VCaP (cell line): ENCODE measurements around the gene PEX14.

Experiments
- H3K27ac ChIP-seq: fragments of 450-650 bp; 2 replicates; pipeline ENCODE4 v1.5.1; 2017
- TF ChIP-seq, protein P1 (sequence below): fragments of 450-650 bp; conservative IDR thresholded peaks from 2 replicates; pipeline ENCODE4 v1.5.1; 2017; ENCODE audit warnings: mild to moderate bottlenecking, moderate library complexity

PEX14 gene

DNA sequence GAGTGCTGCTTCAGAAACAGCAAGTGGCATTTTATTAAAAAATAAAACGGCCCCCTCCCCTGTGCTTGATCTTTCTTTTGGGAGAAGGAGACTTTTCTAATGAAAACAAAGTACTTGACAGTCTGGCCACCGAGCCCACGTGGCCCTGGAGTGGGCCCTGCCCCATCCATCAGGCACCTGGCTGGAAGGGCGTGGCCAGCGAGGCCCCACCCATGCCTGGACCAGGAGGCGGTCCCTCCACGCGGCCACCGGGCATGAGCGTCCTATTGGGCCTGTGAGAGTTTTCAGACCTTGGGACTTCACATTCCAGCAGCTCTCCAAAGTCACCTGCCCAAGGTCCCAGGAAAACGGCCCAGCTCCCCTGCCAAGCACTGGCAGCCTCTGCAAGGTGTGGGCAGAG lies 177.0 kb downstream of the PEX14 start:
- peak overlapping the region; percentile 57 for H3K27ac ChIP-seq
- TF ChIP-seq, protein P1, sequence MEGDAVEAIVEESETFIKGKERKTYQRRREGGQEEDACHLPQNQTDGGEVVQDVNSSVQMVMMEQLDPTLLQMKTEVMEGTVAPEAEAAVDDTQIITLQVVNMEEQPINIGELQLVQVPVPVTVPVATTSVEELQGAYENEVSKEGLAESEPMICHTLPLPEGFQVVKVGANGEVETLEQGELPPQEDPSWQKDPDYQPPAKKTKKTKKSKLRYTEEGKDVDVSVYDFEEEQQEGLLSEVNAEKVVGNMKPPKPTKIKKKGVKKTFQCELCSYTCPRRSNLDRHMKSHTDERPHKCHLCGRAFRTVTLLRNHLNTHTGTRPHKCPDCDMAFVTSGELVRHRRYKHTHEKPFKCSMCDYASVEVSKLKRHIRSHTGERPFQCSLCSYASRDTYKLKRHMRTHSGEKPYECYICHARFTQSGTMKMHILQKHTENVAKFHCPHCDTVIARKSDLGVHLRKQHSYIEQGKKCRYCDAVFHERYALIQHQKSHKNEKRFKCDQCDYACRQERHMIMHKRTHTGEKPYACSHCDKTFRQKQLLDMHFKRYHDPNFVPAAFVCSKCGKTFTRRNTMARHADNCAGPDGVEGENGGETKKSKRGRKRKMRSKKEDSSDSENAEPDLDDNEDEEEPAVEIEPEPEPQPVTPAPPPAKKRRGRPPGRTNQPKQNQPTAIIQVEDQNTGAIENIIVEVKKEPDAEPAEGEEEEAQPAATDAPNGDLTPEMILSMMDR: no peak

DNA sequence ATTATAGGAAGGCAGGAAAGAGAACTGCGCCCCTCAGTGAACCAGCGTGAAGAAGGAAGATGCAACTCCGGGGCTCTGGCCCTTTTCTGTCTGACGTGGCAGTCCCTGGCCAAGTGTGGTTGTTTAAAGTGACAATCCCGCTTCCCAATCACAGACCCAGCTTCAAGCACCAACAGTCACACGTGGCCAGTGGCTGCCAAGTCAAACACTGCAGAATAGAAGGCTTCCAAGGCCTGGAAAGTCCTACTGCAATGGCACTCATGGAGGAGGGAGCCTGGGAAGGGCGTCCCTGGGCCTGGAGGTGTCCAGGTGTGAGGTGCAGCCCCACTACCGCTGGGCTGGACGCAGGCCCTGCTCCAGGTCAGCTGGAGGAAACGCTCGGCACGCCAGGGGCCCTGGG lies 177.9 kb downstream of the PEX14 start:
- TF ChIP-seq, protein P1: no peak
- H3K27ac ChIP-seq: peak overlapping the region; percentile 57

DNA sequence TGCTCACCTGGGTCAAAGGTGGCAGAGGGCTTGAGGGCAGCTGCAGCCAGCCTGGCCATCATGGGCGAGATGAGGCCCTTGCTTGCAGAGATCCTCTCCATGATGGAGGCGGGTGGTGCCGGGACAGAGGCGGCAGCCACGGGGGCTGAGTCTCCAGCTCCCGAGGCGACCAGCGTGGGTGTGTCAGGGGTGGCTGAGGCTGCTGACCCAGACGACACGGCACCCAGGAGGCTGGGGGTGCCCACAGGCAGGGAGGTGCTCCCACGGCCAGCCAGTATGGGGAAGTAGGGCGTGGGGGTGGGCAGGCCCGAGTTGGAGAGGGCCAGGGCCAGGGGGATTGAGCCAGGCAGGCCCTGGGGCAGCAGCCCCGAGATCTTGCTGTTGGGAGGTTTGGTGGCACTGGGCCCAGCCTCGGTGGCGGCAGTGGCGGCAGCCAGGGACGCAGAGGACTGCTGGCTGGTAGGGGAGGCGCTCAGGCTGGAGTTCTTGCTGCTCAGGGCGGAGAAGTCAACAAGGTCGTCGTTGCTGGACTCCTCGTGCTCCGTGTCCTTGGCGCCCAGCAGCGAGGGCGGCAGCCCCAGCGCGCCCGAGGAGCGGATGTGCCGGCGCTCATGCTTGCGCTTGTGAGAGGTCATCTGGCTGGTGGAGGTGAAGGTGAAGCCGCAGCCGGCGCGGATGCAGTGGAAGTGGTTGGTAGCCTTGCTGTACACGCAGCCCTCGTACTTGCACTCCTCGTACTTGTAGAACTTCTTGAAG lies 178.8 kb downstream of the PEX14 start:
- TF ChIP-seq, protein P1: no peak
- H3K27ac ChIP-seq: peak overlapping the region; percentile 57

DNA sequence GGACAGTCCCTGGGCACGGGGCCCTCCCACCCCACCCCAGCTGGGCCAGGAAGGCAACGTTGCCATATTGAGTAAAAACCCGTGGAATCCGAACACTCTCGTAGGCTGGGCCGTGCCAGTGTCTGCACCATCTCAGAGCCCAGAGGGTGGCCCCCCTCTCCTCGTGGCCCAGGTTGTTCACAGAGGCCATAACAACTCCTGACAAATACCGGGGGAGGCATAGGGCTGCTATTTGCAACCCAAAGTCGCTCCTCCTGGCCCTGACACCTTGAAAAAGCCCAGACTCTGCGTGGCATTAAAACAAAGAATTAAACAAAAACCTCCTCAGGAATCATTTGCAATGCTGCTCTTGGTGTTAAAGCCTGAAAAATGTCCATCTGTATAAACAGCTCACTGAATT lies 180.3 kb downstream of the PEX14 start:
- TF ChIP-seq, protein P1: no peak
- no peak overlapping the region; the same call in 1 of the 2 replicates for H3K27ac ChIP-seq

DNA sequence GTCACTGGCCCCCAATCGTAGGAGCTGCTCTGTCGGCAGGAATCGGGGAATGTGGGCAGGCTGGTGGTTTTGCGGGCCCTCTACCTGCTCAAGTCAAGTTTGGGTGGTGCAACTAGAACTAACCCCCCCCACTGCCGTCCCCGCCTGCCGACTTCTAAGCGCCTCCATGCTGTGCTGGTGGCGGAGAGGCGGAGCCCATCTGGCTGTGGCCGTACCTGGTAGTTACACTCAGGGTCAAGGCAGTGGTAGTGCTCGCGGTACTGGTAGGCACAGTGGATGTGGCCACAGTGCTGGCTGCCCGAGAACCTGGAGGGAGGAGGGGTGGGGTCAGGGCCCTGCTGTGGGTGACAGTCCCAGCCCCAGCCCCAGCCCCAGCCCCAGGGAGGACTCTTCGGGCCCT lies 181.7 kb downstream of the PEX14 start:
- no peak overlapping the region for H3K27ac ChIP-seq
- TF ChIP-seq, protein P1: no peak

DNA sequence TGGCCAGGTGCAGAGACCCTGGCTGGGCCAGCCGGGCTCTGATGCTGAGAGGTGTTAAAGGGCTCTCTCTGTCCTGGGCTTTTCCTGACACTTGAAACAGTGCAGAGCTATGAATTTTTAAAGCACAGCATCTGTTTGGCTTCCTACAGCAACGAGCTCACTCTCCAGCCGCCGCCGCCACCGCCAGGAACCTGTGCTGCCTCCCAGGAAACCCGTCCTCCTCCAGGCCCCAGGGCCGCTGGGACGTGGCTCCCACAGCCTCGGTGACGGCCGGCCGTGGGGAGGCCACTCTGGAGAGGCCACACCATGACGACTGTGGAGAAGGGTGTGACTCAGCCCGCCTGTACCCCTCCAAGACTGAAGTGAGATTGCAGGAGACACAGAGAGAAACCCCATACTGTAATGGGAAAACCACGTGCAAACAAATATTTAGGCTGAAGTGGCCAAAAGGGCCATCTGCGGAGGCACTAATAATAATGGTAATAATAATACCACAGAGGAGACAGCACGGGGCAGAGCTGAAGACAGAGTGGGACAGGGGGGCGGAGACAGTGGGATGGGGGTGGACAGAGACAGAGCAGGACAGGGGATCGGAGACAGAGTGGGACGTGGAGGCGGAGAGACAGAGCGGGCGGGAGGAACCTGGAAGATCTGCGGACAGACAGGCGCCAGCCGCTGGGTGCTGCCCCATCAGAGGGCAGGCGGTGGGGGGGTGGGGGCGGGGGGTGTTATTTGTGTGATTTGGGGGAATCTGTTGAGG lies 182.5 kb downstream of the PEX14 start:
- TF ChIP-seq, protein P1: no peak
- H3K27ac ChIP-seq: no peak overlapping the region

DNA sequence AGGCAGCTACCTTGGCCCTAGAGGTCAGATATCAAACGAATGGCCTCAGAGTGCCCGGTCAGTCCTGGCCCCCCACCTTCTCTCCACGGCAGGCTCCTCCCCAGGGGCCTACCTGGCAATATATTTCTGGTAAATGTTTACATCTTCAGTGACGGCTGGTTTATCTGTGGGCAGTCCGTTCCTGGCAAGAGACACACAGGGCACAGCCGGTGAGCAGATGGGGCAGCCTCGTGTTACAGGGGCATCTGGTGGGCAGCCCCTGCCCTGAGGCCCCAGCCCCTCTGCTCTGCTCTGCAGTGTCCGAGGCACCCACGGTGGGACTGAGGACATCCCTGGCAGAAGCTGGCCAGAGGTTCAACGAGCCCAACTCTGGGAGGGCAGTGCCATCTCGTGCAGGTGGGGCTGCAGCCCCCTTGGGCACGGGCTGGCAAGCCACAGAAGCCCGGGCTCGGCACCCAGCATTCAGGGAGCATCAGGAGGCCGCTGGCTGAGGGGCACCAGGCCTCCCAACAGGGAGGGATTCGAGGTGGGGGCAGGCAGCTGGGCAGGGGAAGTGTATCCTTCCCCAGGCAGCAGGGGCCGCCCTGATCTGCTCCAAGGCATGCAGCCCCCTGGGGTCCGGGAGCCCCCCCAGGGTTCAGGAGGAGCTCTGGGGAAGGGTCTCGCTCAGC lies 183.8 kb downstream of the PEX14 start:
- H3K27ac ChIP-seq: peak overlapping the region; percentile 9; the same call in 1 of the 2 replicates
- TF ChIP-seq, protein P1: no peak
